Kidney (tissue), 14 donors: ENCODE data around the gene PPFIA4. TPM values are rescaled to one million over a fixed set of nuclear protein-coding genes. Genes with fewer than 3 reads are reported as not detected.

ENCODE experiments used
- DNase-seq, 5 donors: peaks; one replicate each; pipeline ENCODE4 v3.0.0-alpha.2; 2013 to 2020
- FAIRE-seq: peaks from 2 replicates; lab custom pipeline; 2012; peaks lifted over from hg19 to GRCh38; lab: Jason Lieb, UNC
- H3K27ac ChIP-seq, 2 donors: one replicate each; pipeline ENCODE4 v1.7.0; 2013; ENCODE audit warnings: low read depth in 2 of 2, low read length in 2 of 2, inconsistent platforms in 1 of 2
- H3K27me3 ChIP-seq: one replicate; pipeline ENCODE4 v1.7.1; 2013; ENCODE audit warnings: low read length, inconsistent platforms; ENCODE audit not compliant: control insufficient read depth, insufficient read depth
- H3K36me3 ChIP-seq, 3 donors: one replicate each; pipeline versions ENCODE4 v1.7.0 to v1.7.1; 2013; ENCODE audit warnings: low read length in 3 of 3, control low read depth in 1 of 3, inconsistent platforms in 1 of 3; ENCODE audit not compliant: insufficient read depth in 3 of 3, control insufficient read depth in 2 of 3
- H3K4me1 ChIP-seq, 3 donors: one replicate each; pipeline versions ENCODE4 v1.7.0 to v1.7.1; 2013; ENCODE audit warnings: low read length in 3 of 3, inconsistent platforms in 1 of 3, low read depth in 1 of 3; ENCODE audit not compliant: control insufficient read depth in 2 of 3, insufficient read depth in 2 of 3
- H3K4me3 ChIP-seq, 3 donors: one replicate each; pipeline versions ENCODE4 v1.7.0 to v1.8.1; 2013; ENCODE audit warnings: low read length in 3 of 3, control low read depth in 1 of 3, inconsistent platforms in 1 of 3
- H3K9ac ChIP-seq, 3 donors: one replicate each; pipeline versions ENCODE4 v1.7.0 to v1.7.1; 2013; ENCODE audit warnings: low read length in 3 of 3, control low read depth in 1 of 3, inconsistent platforms in 1 of 3
- H3K9me3 ChIP-seq, 3 donors: one replicate each; pipeline versions ENCODE4 v1.7.0 to v1.7.1; 2013; ENCODE audit warnings: low read length in 3 of 3, control low read depth in 1 of 3, inconsistent platforms in 1 of 3; ENCODE audit not compliant: control insufficient read depth in 2 of 3, insufficient read depth in 1 of 3
- CTCF ChIP-seq: IDR thresholded peaks from 3 replicates; pipeline ENCODE4 v1.5.1; 2012; ENCODE audit warnings: mild to moderate bottlenecking, moderate library complexity, borderline replicate concordance; ENCODE audit not compliant: insufficient read depth; ENCODE audit errors: extremely low read depth
- intact Hi-C: fragments of 100-400 bp; cut with DNase I; formaldehyde crosslinking; loops from one replicate; pipeline ENCODE4 v1.11.1; 2022
- polyA plus RNA-seq: library from polyadenylated mRNA; stranded (reverse); fragments of 350-450 nt; fragmentation: Illumina TruSeq; extraction: RNeasy Lipid Tissue Mini Kit (QIAGEN cat#74804); gene quantifications from one replicate; pipeline ENCODE4 v1.2.3, GENCODE V29; 2014; ENCODE audit warnings: low read depth, low replicate concordance; ENCODE audit not compliant: insufficient read depth
- total RNA-seq: library from RNA; stranded (reverse); fragmentation: NEBNext Ultra II Directional; extraction: Animal tissue kit (Norgen Biotek cat#: 25700); gene quantifications from one replicate; pipeline ENCODE4 v1.2.1, GENCODE V29; 2021
- donor health status: control.
- donor health status: control.
- donor health status: control.
- donor health status: control.
- donor health status: control.
- donor health status: DM: yes; HTN: yes; CAD: no.
- donor health status: Normal renal cell carcinoma (clear cell type).

The PPFIA4 gene
- total and polyA plus RNA-seq, 2 donors from 2014 or later = 1.7 to 5.2 TPM

- Histone ChIP-seq H3K9me3 (no peaks in the 10 kb centered on the region), H3K4me3 (no peak within 1 kb of the TSS), H3K4me1 (peaks cover 0 to 9% (median 4%) of the 10 kb centered on the region in 3 donors), H3K9ac (no peak within 1 kb of the TSS), H3K27ac (no peak within 1 kb of the TSS), H3K27me3 (no peaks in the 10 kb centered on the region), H3K36me3 (no peaks in the 10 kb centered on the region)
- no peak for FAIRE-seq
- no peak for TF ChIP-seq CTCF
- intact Hi-C loops = no loop called here
- DNase-seq = peak in 4 of 5 donors; percentile 55 to 68 (median 60)
Observed at GRCh38 chr1:203085528-203086406, 59.5 kb downstream of the PPFIA4 start, which contains the start of gene MYOG. MYOG (minus strand) TSS chr1:203086012; CDS start chr1:203085961, 51 bp downstream.

GRCh38 chr1:203086992-203087763 lies 60.9 kb downstream of the PPFIA4 start:
- FAIRE-seq = no peak
- no peak for TF ChIP-seq CTCF

GRCh38 chr1:203088441-203088840 lies 62.1 kb downstream of the PPFIA4 start:
- DNase-seq = peak in 1 of 5 donors; percentile 6
- intact Hi-C loops = no loop called here
- Histone ChIP-seq H3K27ac (no peak overlapping the region), H3K4me1 (peaks cover 0 to 9% (median 4%) of the 10 kb centered on the region in 3 donors), H3K36me3 (no peaks in the 10 kb centered on the region), H3K9me3 (no peaks in the 10 kb centered on the region), H3K27me3 (no peaks in the 10 kb centered on the region), H3K4me3 (no peak overlapping the region), H3K9ac (no peak overlapping the region)
- no peak for TF ChIP-seq CTCF
- FAIRE-seq = no peak

More at GRCh38 chr1:203086992-203087763, 60.9 kb downstream of the PPFIA4 start:
- no peaks in the 10 kb centered on the region for H3K27me3 ChIP-seq
- H3K9ac ChIP-seq = no peak overlapping the region
- no peaks in the 10 kb centered on the region for H3K36me3 ChIP-seq
- intact Hi-C loops = no loop called here
- H3K9me3 ChIP-seq = no peaks in the 10 kb centered on the region
- DNase-seq = peak in 2 of 5 donors; percentile 25 to 30
- H3K4me3 ChIP-seq = no peak overlapping the region
- H3K4me1 ChIP-seq = peaks cover 0 to 9% (median 4%) of the 10 kb centered on the region in 3 donors
- H3K27ac ChIP-seq = no peak overlapping the region
